KMS-11 (cell line): ENCODE data around the gene RPL21.
"Not testable (repeated sequence)": the region's sequence is repeated elsewhere in the genome, so short reads cannot be mapped to it uniquely, and the experiment has no call there.

Experiments
- H2AFZ ChIP-seq: fragments of 200-600 bp; sonication (generic); 2 replicates; pipeline ENCODE4 v1.6.1; 2016; ENCODE audit warnings: antibody characterized with exemption, mixed run types, low read depth
- H3K27ac ChIP-seq: fragments of 200-600 bp; sonication (generic); 2 replicates; pipeline ENCODE4 v1.6.1; 2016; ENCODE audit warnings: mild to moderate bottlenecking, mixed run types
- H3K27me3 ChIP-seq: fragments of 200-600 bp; sonication (generic); 2 replicates; pipeline ENCODE4 v1.6.1; 2017; ENCODE audit warnings: mild to moderate bottlenecking, low read depth, mixed run types, moderate library complexity; ENCODE audit not compliant: insufficient read depth
- H3K36me3 ChIP-seq: fragments of 200-600 bp; sonication (generic); 2 replicates; pipeline ENCODE4 v1.6.1; 2017; ENCODE audit warnings: mild to moderate bottlenecking, mixed run types; ENCODE audit not compliant: insufficient read depth
- H3K4me1 ChIP-seq: fragments of 200-600 bp; sonication (generic); 2 replicates; pipeline ENCODE4 v1.6.1; 2016; ENCODE audit warnings: mild to moderate bottlenecking, low read depth, mixed run types; ENCODE audit not compliant: poor library complexity, severe bottlenecking
- H3K4me2 ChIP-seq: fragments of 200-600 bp; sonication (generic); 2 replicates; pipeline ENCODE4 v1.7.0; 2016; ENCODE audit warnings: mild to moderate bottlenecking, mixed run types
- H3K4me3 ChIP-seq: fragments of 200-600 bp; sonication (generic); IDR thresholded peaks from 2 replicates; pipeline ENCODE4 v1.6.1; 2017; ENCODE audit warnings: low read depth, low read length, mixed read lengths; ENCODE audit not compliant: insufficient read depth
- H3K79me2 ChIP-seq: fragments of 200-600 bp; sonication (generic); 2 replicates; pipeline ENCODE4 v1.6.1; 2016; ENCODE audit warnings: low read depth, mixed run types; ENCODE audit not compliant: insufficient read depth
- H3K9ac ChIP-seq: fragments of 200-600 bp; sonication (generic); 2 replicates; pipeline ENCODE4 v1.6.1; 2016; ENCODE audit warnings: mild to moderate bottlenecking, mixed run types
- H4K20me1 ChIP-seq: fragments of 200-600 bp; sonication (generic); 2 replicates; pipeline ENCODE4 v1.6.1; 2016; ENCODE audit warnings: mild to moderate bottlenecking, mixed run types; ENCODE audit not compliant: insufficient read depth
- TF ChIP-seq, protein P1 (sequence below): fragments of 200-600 bp; sonication (generic); conservative IDR thresholded peaks from 2 replicates; pipeline ENCODE4 v1.6.1; 2017; ENCODE audit warnings: low read depth, mild to moderate bottlenecking, antibody characterized with exemption, low read length, moderate library complexity, mixed read lengths

The RPL21 gene

GRCh38 chr13:27289011-27289665 lies 37.8 kb downstream of the RPL21 start:
- no peaks in the 10 kb centered on the region for H4K20me1 ChIP-seq
- no peaks in the 10 kb centered on the region for H3K4me1 ChIP-seq
- H3K4me3 ChIP-seq: no peak overlapping the region
- H3K79me2 ChIP-seq: no peaks in the 10 kb centered on the region
- TF ChIP-seq, protein P1, sequence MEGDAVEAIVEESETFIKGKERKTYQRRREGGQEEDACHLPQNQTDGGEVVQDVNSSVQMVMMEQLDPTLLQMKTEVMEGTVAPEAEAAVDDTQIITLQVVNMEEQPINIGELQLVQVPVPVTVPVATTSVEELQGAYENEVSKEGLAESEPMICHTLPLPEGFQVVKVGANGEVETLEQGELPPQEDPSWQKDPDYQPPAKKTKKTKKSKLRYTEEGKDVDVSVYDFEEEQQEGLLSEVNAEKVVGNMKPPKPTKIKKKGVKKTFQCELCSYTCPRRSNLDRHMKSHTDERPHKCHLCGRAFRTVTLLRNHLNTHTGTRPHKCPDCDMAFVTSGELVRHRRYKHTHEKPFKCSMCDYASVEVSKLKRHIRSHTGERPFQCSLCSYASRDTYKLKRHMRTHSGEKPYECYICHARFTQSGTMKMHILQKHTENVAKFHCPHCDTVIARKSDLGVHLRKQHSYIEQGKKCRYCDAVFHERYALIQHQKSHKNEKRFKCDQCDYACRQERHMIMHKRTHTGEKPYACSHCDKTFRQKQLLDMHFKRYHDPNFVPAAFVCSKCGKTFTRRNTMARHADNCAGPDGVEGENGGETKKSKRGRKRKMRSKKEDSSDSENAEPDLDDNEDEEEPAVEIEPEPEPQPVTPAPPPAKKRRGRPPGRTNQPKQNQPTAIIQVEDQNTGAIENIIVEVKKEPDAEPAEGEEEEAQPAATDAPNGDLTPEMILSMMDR: no peak
- H3K27ac ChIP-seq: no peak overlapping the region
- H3K9ac ChIP-seq: no peak overlapping the region
- no peaks in the 10 kb centered on the region for H3K36me3 ChIP-seq
- no peak overlapping the region for H3K4me2 ChIP-seq
- no peak overlapping the region for H2AFZ ChIP-seq
- H3K27me3 ChIP-seq: no peaks in the 10 kb centered on the region

DNA sequence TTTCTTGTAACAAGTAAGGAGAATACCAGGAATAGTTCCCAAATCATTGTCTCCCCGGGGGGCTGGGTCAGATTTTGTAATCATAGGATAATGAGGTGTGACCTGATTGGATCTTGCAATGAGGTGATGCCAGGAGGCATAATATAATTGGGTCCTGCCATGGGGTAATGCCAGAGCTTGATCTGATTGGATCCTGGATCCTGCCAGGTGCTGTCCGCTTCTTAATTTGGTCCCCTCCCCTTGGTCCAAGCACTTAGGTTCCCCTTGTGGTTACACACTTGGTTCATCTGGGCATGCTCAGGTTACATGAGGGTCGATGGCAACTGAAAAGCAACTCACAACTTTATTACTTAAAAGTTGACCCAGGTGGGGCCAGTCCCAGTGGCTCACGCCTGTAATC lies 39.4 kb downstream of the RPL21 start:
- no peak overlapping the region for H3K4me2 ChIP-seq
- no peak overlapping the region for H3K4me3 ChIP-seq
- no peaks in the 10 kb centered on the region for H3K27me3 ChIP-seq
- H3K79me2 ChIP-seq: no peaks in the 10 kb centered on the region
- TF ChIP-seq, protein P1: no peak
- H3K36me3 ChIP-seq: no peaks in the 10 kb centered on the region
- no peak overlapping the region for H2AFZ ChIP-seq
- no peak overlapping the region for H3K27ac ChIP-seq
- H4K20me1 ChIP-seq: no peaks in the 10 kb centered on the region
- H3K9ac ChIP-seq: no peak overlapping the region
- no peaks in the 10 kb centered on the region for H3K4me1 ChIP-seq

DNA sequence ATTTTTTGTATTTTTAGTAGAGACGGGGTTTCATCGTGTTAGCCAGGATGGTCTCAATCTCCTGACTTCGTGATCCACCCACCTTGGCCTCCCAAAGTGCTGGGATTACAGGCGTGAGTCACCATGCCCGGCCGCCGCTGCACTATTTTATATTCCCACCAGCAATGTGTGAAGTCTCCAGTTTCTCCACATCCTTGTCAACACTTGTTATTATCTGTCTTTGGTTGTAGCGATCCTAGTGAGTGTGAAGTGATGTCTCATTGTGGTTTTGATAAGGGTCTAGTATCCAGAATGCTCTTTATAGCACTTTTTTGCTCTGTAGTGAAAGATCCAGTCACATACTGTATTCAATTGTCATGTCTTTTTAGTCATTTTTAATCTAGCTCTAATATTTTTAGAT lies 40.6 kb downstream of the RPL21 start:
- H4K20me1 ChIP-seq, H2AFZ ChIP-seq, H3K4me2 ChIP-seq, H3K27ac ChIP-seq, H3K4me3 ChIP-seq, H3K4me1 ChIP-seq, H3K36me3 ChIP-seq, H3K79me2 ChIP-seq, H3K9ac ChIP-seq, H3K27me3 ChIP-seq: not testable (repeated sequence)

DNA sequence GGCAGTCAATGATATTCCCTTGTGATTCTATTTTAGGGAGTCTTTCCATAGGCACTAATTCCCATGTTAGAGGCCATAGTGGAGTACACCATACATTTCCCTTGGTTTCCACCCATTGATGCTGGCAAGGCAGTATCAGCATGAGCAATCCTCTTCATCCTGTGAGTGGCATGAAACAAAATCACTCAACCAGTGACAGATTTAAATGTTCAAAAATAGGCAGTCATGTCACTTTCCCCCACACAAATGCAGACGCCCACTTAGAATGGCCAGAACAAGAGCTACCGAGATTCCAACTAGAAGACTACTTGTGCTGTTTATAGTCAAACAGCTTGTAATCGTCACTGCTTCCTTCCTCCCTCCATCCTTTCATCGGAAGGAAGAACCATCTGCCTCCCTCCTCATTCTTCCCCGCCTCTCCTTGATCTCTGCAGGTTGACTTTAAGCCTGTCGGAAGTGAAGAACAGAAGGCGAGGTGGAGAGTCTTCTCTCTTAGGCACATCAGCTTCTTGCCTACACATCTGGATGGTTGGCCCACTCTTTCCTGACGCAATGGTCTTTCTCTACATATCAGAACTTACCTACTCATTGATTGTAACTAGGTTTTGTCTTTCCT lies 41.8 kb downstream of the RPL21 start:
- Histone ChIP-seq H2AFZ (no peak overlapping the region), H3K4me3 (no peak overlapping the region), H4K20me1 (no peaks in the 10 kb centered on the region), H3K79me2 (no peaks in the 10 kb centered on the region), H3K9ac (no peak overlapping the region), H3K27ac (no peak overlapping the region), H3K4me2 (no peak overlapping the region), H3K27me3 (no peaks in the 10 kb centered on the region), H3K4me1 (no peaks in the 10 kb centered on the region), H3K36me3 (no peaks in the 10 kb centered on the region)
- TF ChIP-seq, protein P1: no peak

DNA sequence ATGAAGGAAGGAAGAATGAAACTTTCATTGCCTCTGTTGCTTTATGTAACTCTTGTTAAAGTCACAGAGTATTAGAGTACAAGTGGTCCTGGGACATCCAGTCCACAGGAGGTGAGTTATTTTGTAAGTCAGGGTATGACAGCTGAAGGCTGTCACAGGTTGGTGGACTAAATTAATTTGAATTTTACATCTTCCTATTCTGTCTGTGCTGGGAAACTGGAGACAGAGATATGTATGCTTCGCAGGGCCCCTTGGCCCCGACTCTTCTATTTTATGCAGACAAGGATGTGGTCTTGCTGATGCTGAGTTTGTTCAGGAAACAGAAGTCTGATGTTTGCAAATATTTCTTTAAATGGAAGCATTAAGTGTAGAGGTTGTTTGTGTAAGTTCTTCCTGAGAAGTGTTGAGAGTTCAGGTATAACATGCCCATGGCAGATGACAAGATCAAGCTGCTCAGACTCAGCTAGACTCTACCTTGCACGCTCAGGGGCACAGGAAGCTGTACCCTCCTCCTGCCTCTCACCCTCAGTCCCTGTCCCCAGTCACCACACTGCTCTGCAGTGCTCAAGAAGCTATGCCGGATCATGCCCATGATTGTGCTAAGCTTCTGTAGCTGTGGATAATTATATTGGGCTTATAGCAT lies 42.6 kb downstream of the RPL21 start:
- Histone ChIP-seq H3K36me3 (no peaks in the 10 kb centered on the region), H3K79me2 (no peaks in the 10 kb centered on the region), H3K4me2 (no peak overlapping the region), H3K4me1 (no peaks in the 10 kb centered on the region), H3K27me3 (no peaks in the 10 kb centered on the region), H3K27ac (no peak overlapping the region), H3K4me3 (no peak overlapping the region), H3K9ac (no peak overlapping the region), H2AFZ (no peak overlapping the region), H4K20me1 (no peaks in the 10 kb centered on the region)
- TF ChIP-seq, protein P1: no peak
